Stimulated activated CD4-positive, alpha-beta T cell treated with anti-CD3 and anti-CD28 coated beads, Interleukin-2, amount 100 ng/mL, for 24 hours (primary cell): Measurements from ENCODE around the gene PSMD13.
"Not testable (repeated sequence)": the region's sequence is repeated elsewhere in the genome, so short reads cannot be mapped to it uniquely, and the experiment has no call there.

Experiments used
- DNase-seq, 2 donors: peaks; one replicate each; pipeline ENCODE4 v3.0.0-alpha.2; 2020

Gene PSMD13

GRCh38 chr11:236774-237767, at the start of gene PSMD13:
Gene PSMD13, plus strand, starts transcription at chr11:236976. Its CDS starts 74 bp downstream, at chr11:237050.
- peak; percentile 91 to 92 for DNase-seq

- not testable (repeated sequence) for DNase-seq
These were observed 47.5 kb upstream of the PSMD13 start for GRCh38 chr11:189200-189783.

- DNase-seq = peak; percentile 43 to 55
These were observed 46.9 kb upstream of the PSMD13 start for GRCh38 chr11:189843-190311.

- DNase-seq = not testable (repeated sequence)
These were observed 46.2 kb upstream of the PSMD13 start for GRCh38 chr11:190546-190945.

- peak; percentile 47 to 55 for DNase-seq
These were observed 45.0 kb upstream of the PSMD13 start for GRCh38 chr11:191490-192478.

- DNase-seq = not testable (repeated sequence)
These were observed 44.1 kb upstream of the PSMD13 start, which contains the start of gene SCGB1C1 for GRCh38 chr11:192674-193128. Gene SCGB1C1, plus strand, starts transcription at chr11:193078. Its CDS starts 22 bp downstream, at chr11:193100.

GRCh38 chr11:193481-193880, 43.3 kb upstream of the PSMD13 start:
- peak in 1 of 2 donors; percentile 16 for DNase-seq

GRCh38 chr11:196786-197731, 39.7 kb upstream of the PSMD13 start:
- peak; percentile 0 to 16 for DNase-seq

GRCh38 chr11:197741-198235, 39.0 kb upstream of the PSMD13 start:
- peak in 1 of 2 donors; percentile 0 for DNase-seq

- peak in 1 of 2 donors; percentile 2 for DNase-seq
These were observed 38.5 kb upstream of the PSMD13 start for GRCh38 chr11:198236-198806.

GRCh38 chr11:199004-199581, 37.7 kb upstream of the PSMD13 start:
- DNase-seq = peak in 1 of 2 donors; percentile 16

GRCh38 chr11:199782-200181, 37.0 kb upstream of the PSMD13 start:
- no peak for DNase-seq

GRCh38 chr11:200224-201003, 36.4 kb upstream of the PSMD13 start:
- DNase-seq = no peak

- DNase-seq = no peak
These were observed 34.8 kb upstream of the PSMD13 start for GRCh38 chr11:201966-202365.

- peak in 1 of 2 donors; percentile 18 for DNase-seq
These were observed 34.3 kb upstream of the PSMD13 start for GRCh38 chr11:202490-202889.

GRCh38 chr11:203056-203944, 33.5 kb upstream of the PSMD13 start:
- peak in 1 of 2 donors; percentile 15 for DNase-seq

- no peak for DNase-seq
These were observed 32.7 kb upstream of the PSMD13 start for GRCh38 chr11:203945-204586.
